HepG2 (cell line): ENCODE results near the gene CES2. TPM values are rescaled to one million over a fixed set of nuclear protein-coding genes. Genes with fewer than 3 reads are reported as not detected.

Experiments used
- HDAC1 ChIP-seq: sonication (generic); formaldehyde crosslinking; IDR thresholded peaks from 2 replicates; pipeline ENCODE4 v1.5.1; 2020; ENCODE audit warnings: mild to moderate bottlenecking, missing genetic modification reagents
- HNRNPH1 ChIP-seq: fragments of 200-400 bp; formaldehyde crosslinking; optimal IDR thresholded peaks from 2 replicates; pipeline ENCODE3; 2017; ENCODE audit warnings: mild to moderate bottlenecking, low read depth, low read length
- ISX ChIP-seq: sonication (generic); formaldehyde crosslinking; conservative IDR thresholded peaks from 2 replicates; pipeline ENCODE4 v1.5.0; 2020; ENCODE audit warnings: missing genetic modification reagents
- KMT2B ChIP-seq: IDR thresholded peaks from 2 replicates; pipeline ENCODE4 v1.6.1; 2016; ENCODE audit warnings: missing genetic modification reagents, missing compliant biosample characterization
- MTF1 ChIP-seq: sonication (generic); formaldehyde crosslinking; IDR thresholded peaks from 2 replicates; pipeline ENCODE4 v1.5.0; 2020; ENCODE audit warnings: missing genetic modification reagents
- MYPOP ChIP-seq: sonication (generic); formaldehyde crosslinking; IDR thresholded peaks from 2 replicates; pipeline ENCODE4 v1.8.1; 2023; ENCODE audit warnings: mild to moderate bottlenecking, moderate library complexity, missing genetic modification reagents
- NR2F6 ChIP-seq, 2 experiments: IDR thresholded peaks; 2 replicates each; pipeline ENCODE4 v1.6.1; 2016; ENCODE audit warnings: antibody characterized with exemption in 1 of 2, mild to moderate bottlenecking in 1 of 2
- POLR2G ChIP-seq: fragments of 200-400 bp; formaldehyde crosslinking; IDR thresholded peaks from 2 replicates; pipeline ENCODE4 v1.6.1; 2018; ENCODE audit warnings: mild to moderate bottlenecking, low read depth, low read length, moderate library complexity
- RERE ChIP-seq: IDR thresholded peaks from 2 replicates; pipeline ENCODE4 v1.6.1; 2016; ENCODE audit warnings: low read depth, missing genetic modification reagents, missing compliant biosample characterization
- TCF12 ChIP-seq, 2 experiments: fragments of 450-650 bp in 1 of 2; sonication (generic) in 1 of 2; formaldehyde crosslinking in 1 of 2; IDR thresholded peaks; 2 replicates each; pipeline versions ENCODE4 v1.6.1 to v1.8.0; 2017 to 2022; ENCODE audit warnings: antibody characterized with exemption in 1 of 2, mild to moderate bottlenecking in 1 of 2, missing genetic modification reagents in 1 of 2, moderate library complexity in 1 of 2
- TOE1 ChIP-seq: sonication (generic); formaldehyde crosslinking; IDR thresholded peaks from 2 replicates; pipeline ENCODE4 v1.4.0; 2020; ENCODE audit warnings: mild to moderate bottlenecking, missing genetic modification reagents
- ZBTB38 ChIP-seq: sonication (generic); formaldehyde crosslinking; IDR thresholded peaks from 2 replicates; pipeline ENCODE4 v1.5.1; 2020; ENCODE audit warnings: mild to moderate bottlenecking, missing genetic modification reagents
- ZMYM3 ChIP-seq: sonication (generic); formaldehyde crosslinking; IDR thresholded peaks from 2 replicates; pipeline ENCODE4 v1.5.1; 2020; ENCODE audit warnings: mild to moderate bottlenecking, missing genetic modification reagents
- ZNF121 ChIP-seq: sonication (generic); formaldehyde crosslinking; IDR thresholded peaks from 2 replicates; pipeline ENCODE4 v1.5.0; 2020; ENCODE audit warnings: mild to moderate bottlenecking, missing genetic modification reagents
- ZNF350 ChIP-seq: sonication (generic); formaldehyde crosslinking; IDR thresholded peaks from 2 replicates; pipeline ENCODE4 v1.4.0; 2020; ENCODE audit warnings: mild to moderate bottlenecking, low read depth, missing genetic modification reagents, borderline replicate concordance
- ZNF569 ChIP-seq: sonication (generic); formaldehyde crosslinking; IDR thresholded peaks from 2 replicates; pipeline ENCODE4 v1.5.0; 2020; ENCODE audit warnings: mild to moderate bottlenecking, missing genetic modification reagents, moderate library complexity, borderline replicate concordance
- ZNF766 ChIP-seq: sonication (generic); formaldehyde crosslinking; IDR thresholded peaks from 2 replicates; pipeline ENCODE4 v1.5.0; 2020; ENCODE audit warnings: missing genetic modification reagents, borderline replicate concordance
- ZNF772 ChIP-seq: sonication (generic); formaldehyde crosslinking; IDR thresholded peaks from 2 replicates; pipeline ENCODE4 v1.5.0; 2020; ENCODE audit warnings: mild to moderate bottlenecking, missing genetic modification reagents
- ZSCAN22 ChIP-seq: sonication (generic); formaldehyde crosslinking; IDR thresholded peaks from 2 replicates; pipeline ENCODE4 v1.4.0; 2020; ENCODE audit warnings: mild to moderate bottlenecking, missing genetic modification reagents
- polyA plus RNA-seq, 8 experiments: library from polyadenylated mRNA; depleted of rRNA in 3 of 8; stranded (reverse) in 7 of 8; unstranded in 1 of 8; fragments of >200 nt; fragmentation: Illumina TruSeq in 4 of 8; extraction: Trizol in 4 of 8; gene quantifications; 2 replicates each; pipeline versions ENCODE4 v1.2.1 to v1.2.3, GENCODE V29; 2011 to 2016; ENCODE audit warnings: low read depth in 4 of 8, missing spikeins in 1 of 8, mixed read lengths in 1 of 8; ENCODE audit not compliant: insufficient read depth in 1 of 8
- total RNA-seq, 5 experiments: library from RNA; depleted of rRNA; stranded (reverse); fragments of >200 nt; fragmentation: Illumina TruSeq; extraction: Trizol; gene quantifications; 2 replicates each; pipeline ENCODE4 v1.2.3, GENCODE V29; 2016; ENCODE audit warnings: low read depth in 1 of 5
- TF ChIP-seq, protein P1 (sequence below): sonication (generic); formaldehyde crosslinking; IDR thresholded peaks from 2 replicates; pipeline ENCODE4 v1.5.0; 2020; ENCODE audit warnings: missing genetic modification reagents

Gene CES2
- total and polyA plus RNA-seq, 2 of the 13 experiments (the other 11 are each of a cell fraction or from before 2014, with no cell fraction given) = 50.6 to 63.8 TPM

DNA sequence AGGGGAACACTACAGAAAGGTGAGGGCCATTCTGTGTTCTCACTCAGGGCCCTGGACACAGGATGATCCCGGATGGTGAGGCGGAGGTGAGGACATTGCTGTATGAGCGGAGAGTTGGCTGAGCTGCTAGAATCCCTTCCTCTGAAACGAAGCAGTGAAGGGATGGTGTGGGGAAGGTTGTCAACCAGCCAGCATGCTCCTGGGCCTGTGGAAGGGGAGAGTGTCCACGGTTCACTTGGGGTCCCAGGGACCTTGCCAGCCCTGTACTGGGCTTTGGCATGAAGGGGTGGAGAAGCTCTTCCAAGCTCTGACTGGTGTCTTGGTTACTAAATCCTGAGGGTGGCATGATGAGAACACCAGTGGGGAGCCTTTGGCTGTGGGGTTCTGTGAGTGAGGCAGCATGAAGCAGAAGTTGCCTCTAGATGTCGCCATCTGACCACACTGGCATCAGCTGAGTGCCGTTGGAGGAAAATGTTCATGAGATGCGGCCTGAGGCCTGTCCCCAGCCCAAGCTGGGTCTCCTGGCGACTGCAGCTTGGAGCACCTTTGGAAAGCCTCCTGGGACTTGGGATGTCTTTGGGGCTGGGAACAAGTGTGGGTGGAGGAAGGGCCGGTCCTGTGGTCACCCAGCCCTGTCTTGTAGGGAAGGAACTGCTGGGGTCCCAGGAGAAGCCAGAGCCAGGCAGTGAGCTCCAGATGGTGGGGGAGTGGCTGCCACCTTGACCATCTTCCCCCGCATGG is 40.2 kb upstream of the CES2 start (continued):
- TF ChIP-seq TCF12 (IDR thresholded peaks at IDR 0.05) (no peak), TCF12 (CRISPR knock-in tag; IDR thresholded peaks at IDR 0.05) (no peak), ZBTB38 (CRISPR knock-in tag) (peak; percentile 63; the same call in 1 of the 2 replicates), ZNF350 (CRISPR knock-in tag) (peak; percentile 55; the same call in 1 of the 2 replicates), HNRNPH1 (no peak), NR2F6 (IDR thresholded peaks at IDR 0.05) (no peak), NR2F6 (CRISPR knock-in tag; IDR thresholded peaks at IDR 0.05) (peak; percentile 45; the same call in 1 of the 2 replicates), ZMYM3 (CRISPR knock-in tag) (no peak), HDAC1 (CRISPR knock-in tag) (0 out of 2 replicates have a peak, but pooled peaks have one; percentile 28), ZNF766 (no peak), MYPOP (CRISPR knock-in tag) (no peak), ZSCAN22 (CRISPR knock-in tag) (no peak), RERE (CRISPR knock-in tag) (no peak), ISX (no peak), ZNF569 (CRISPR knock-in tag) (no peak), KMT2B (CRISPR knock-in tag) (peak; percentile 64), ZNF121 (CRISPR knock-in tag) (no peak), ZNF772 (no peak; the same call in 1 of the 2 replicates), TOE1 (CRISPR knock-in tag) (no peak), MTF1 (CRISPR knock-in tag) (no peak), POLR2G (no peak)
- TF ChIP-seq, protein P1, sequence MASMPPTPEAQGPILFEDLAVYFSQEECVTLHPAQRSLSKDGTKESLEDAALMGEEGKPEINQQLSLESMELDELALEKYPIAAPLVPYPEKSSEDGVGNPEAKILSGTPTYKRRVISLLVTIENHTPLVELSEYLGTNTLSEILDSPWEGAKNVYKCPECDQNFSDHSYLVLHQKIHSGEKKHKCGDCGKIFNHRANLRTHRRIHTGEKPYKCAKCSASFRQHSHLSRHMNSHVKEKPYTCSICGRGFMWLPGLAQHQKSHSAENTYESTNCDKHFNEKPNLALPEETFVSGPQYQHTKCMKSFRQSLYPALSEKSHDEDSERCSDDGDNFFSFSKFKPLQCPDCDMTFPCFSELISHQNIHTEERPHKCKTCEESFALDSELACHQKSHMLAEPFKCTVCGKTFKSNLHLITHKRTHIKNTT (CRISPR knock-in tag) = no peak
